CD4-positive, CD25-positive, alpha-beta regulatory T cell (primary cell): ENCODE results near the gene TPCN2. TPM values are rescaled to one million over a fixed set of nuclear protein-coding genes. Genes with fewer than 3 reads are reported as not detected.

Source experiments
- ATAC-seq, 2 donors: fragments of 150-1000 bp; cut with Tn5 transposase; one replicate each; pipeline ENCODE4 v1.10.0; 2021; ENCODE audit warnings: low read depth in 2 of 2, moderate number of reproducible peaks in 2 of 2, moderate library complexity in 1 of 2
- DNase-seq, 3 donors: peaks; one replicate each; pipeline versions ENCODE4 v3.0.0 to v3.0.0-alpha.2; 2012 to 2022; ENCODE audit warnings: mixed read lengths in 1 of 3
- H3K27ac ChIP-seq: one replicate; pipeline ENCODE4 v1.7.0; 2013; ENCODE audit warnings: mild to moderate bottlenecking, low read length; ENCODE audit not compliant: insufficient read depth, poor library complexity, severe bottlenecking
- H3K27me3 ChIP-seq: one replicate; pipeline ENCODE4 v1.7.0; 2013; ENCODE audit warnings: low read length; ENCODE audit not compliant: control insufficient read depth, insufficient read depth
- H3K36me3 ChIP-seq: one replicate; pipeline ENCODE4 v1.7.0; 2013; ENCODE audit warnings: mild to moderate bottlenecking, low read length, moderate library complexity; ENCODE audit not compliant: control insufficient read depth, insufficient read depth
- H3K4me1 ChIP-seq: 2 replicates; pipeline ENCODE4 v1.7.0; 2013; ENCODE audit warnings: mild to moderate bottlenecking, low read length; ENCODE audit not compliant: insufficient read depth, control insufficient read depth, poor library complexity, severe bottlenecking
- H3K4me3 ChIP-seq: one replicate; pipeline ENCODE4 v1.7.0; 2013; ENCODE audit warnings: low read depth, mild to moderate bottlenecking, low read length, moderate library complexity
- H3K9me3 ChIP-seq, 2 experiments: 1 replicate in 1 of 2; 2 replicates in 1 of 2; pipeline ENCODE4 v1.7.0; 2013; ENCODE audit warnings: low read length in 2 of 2, mild to moderate bottlenecking in 1 of 2, moderate library complexity in 1 of 2; ENCODE audit not compliant: control insufficient read depth in 2 of 2
- H3K27ac Mint-ChIP-seq, 3 donors: one replicate each; pipeline ENCODE4 v1.8.0; 2020 to 2022; ENCODE audit warnings: mild to moderate bottlenecking in 3 of 3, mixed read lengths in 3 of 3, moderate library complexity in 2 of 3
- H3K27me3 Mint-ChIP-seq: one replicate; pipeline ENCODE4 v1.8.0; 2022; ENCODE audit warnings: mild to moderate bottlenecking, mixed read lengths
- H3K36me3 Mint-ChIP-seq: one replicate; pipeline ENCODE4 v1.8.0; 2020; ENCODE audit warnings: mixed read lengths
- H3K4me1 Mint-ChIP-seq, 4 donors: one replicate each; pipeline ENCODE4 v1.8.0; 2020 to 2022; ENCODE audit warnings: mixed read lengths in 4 of 4, mild to moderate bottlenecking in 1 of 4
- H3K4me3 Mint-ChIP-seq, 4 donors: one replicate each; pipeline ENCODE4 v1.8.0; 2020 to 2022; ENCODE audit warnings: mild to moderate bottlenecking in 4 of 4, mixed read lengths in 4 of 4, moderate library complexity in 3 of 4
- H3K9me3 Mint-ChIP-seq, 7 donors: one replicate each; pipeline ENCODE4 v1.8.0; 2020 to 2022; ENCODE audit warnings: mixed read lengths in 7 of 7, mild to moderate bottlenecking in 3 of 7, moderate library complexity in 2 of 7
- polyA plus RNA-seq, 4 donors: library from polyadenylated mRNA; unstranded; fragments of 300-500 nt; fragmentation: Illumina TruSeq; gene quantifications; one replicate each; pipeline ENCODE4 v1.2.3, GENCODE V29; 2021
- total RNA-seq: library from RNA; stranded (reverse); gene quantifications from one replicate; pipeline ENCODE4 v1.2.3, GENCODE V29; 2022

The TPCN2 gene
- total and polyA plus RNA-seq, 5 donors from 2014 or later: 5.9 to 20.5 (median 6.6) TPM

- Mint-ChIP-seq H3K4me3 (peak overlapping the region in 1 of 4 donors; percentile 16), H3K4me1 (peaks cover 0 to 12% (median 0%) of the 10 kb centered on the region in 4 donors), H3K9me3 (peaks cover 0 to 9% (median 3%) of the 10 kb centered on the region in 7 donors), H3K27ac (no peak overlapping the region), H3K27me3 (no peaks in the 10 kb centered on the region), H3K36me3 (peaks cover 7% of the 10 kb centered on the region)
- ATAC-seq: no peak
- Histone ChIP-seq H3K27ac (no peak overlapping the region), H3K36me3 (no peaks in the 10 kb centered on the region), H3K4me1 (peaks cover 18% of the 10 kb centered on the region), H3K4me3 (no peak overlapping the region), H3K27me3 (no peaks in the 10 kb centered on the region), H3K9me3 (no peaks in the 10 kb centered on the region)
- no peak for DNase-seq
Measured at GRCh38 chr11:69159150-69159852, 110.6 kb downstream of the TPCN2 start.

- Histone ChIP-seq H3K27ac (no peak overlapping the region), H3K9me3 (no peaks in the 10 kb centered on the region), H3K36me3 (no peaks in the 10 kb centered on the region), H3K4me1 (peaks cover 18% of the 10 kb centered on the region), H3K27me3 (no peaks in the 10 kb centered on the region), H3K4me3 (no peak overlapping the region)
- ATAC-seq (no peak), DNase-seq (no peak)
- Mint-ChIP-seq H3K27ac (no peak overlapping the region), H3K9me3 (peaks cover 0 to 9% (median 3%) of the 10 kb centered on the region in 7 donors), H3K27me3 (no peaks in the 10 kb centered on the region), H3K36me3 (peaks cover 7% of the 10 kb centered on the region), H3K4me1 (peaks cover 0 to 15% (median 3%) of the 10 kb centered on the region in 4 donors), H3K4me3 (no peak overlapping the region)
Measured at GRCh38 chr11:69160296-69161116, 111.8 kb downstream of the TPCN2 start.

GRCh38 chr11:69161117-69161407, 112.3 kb downstream of the TPCN2 start:
- DNase-seq (no peak), ATAC-seq (no peak)
- no peaks in the 10 kb centered on the region for H3K27me3 ChIP-seq
- Mint-ChIP-seq H3K27ac (no peak overlapping the region), H3K36me3 (peaks cover 7% of the 10 kb centered on the region), H3K4me1 (peaks cover 0 to 13% (median 3%) of the 10 kb centered on the region in 4 donors), H3K4me3 (no peak overlapping the region), H3K9me3 (peaks cover 0 to 9% (median 3%) of the 10 kb centered on the region in 7 donors), H3K27me3 (no peaks in the 10 kb centered on the region)
- H3K4me3 ChIP-seq: no peak overlapping the region
- H3K36me3 ChIP-seq: no peaks in the 10 kb centered on the region
- peaks cover 14% of the 10 kb centered on the region for H3K4me1 ChIP-seq
- no peaks in the 10 kb centered on the region for H3K9me3 ChIP-seq
- no peak overlapping the region for H3K27ac ChIP-seq

- H3K27ac Mint-ChIP-seq: no peak overlapping the region
- DNase-seq: no peak
- no peaks in the 10 kb centered on the region for H3K36me3 ChIP-seq
- no peaks in the 10 kb centered on the region for H3K9me3 ChIP-seq
- H3K4me3 Mint-ChIP-seq: no peak overlapping the region
- H3K4me3 ChIP-seq: no peak overlapping the region
- H3K36me3 Mint-ChIP-seq: peaks cover 7% of the 10 kb centered on the region
- H3K4me1 ChIP-seq: peaks cover 12% of the 10 kb centered on the region
- no peaks in the 10 kb centered on the region for H3K27me3 ChIP-seq
- peaks cover 0 to 9% (median 3%) of the 10 kb centered on the region in 7 donors for H3K9me3 Mint-ChIP-seq
- no peak for ATAC-seq
- H3K4me1 Mint-ChIP-seq: peaks cover 0 to 16% (median 7%) of the 10 kb centered on the region in 4 donors
- no peaks in the 10 kb centered on the region for H3K27me3 Mint-ChIP-seq
- H3K27ac ChIP-seq: no peak overlapping the region
Measured at GRCh38 chr11:69162505-69162904, 113.8 kb downstream of the TPCN2 start.

- H3K4me1 ChIP-seq: peaks cover 8% of the 10 kb centered on the region
- no peaks in the 10 kb centered on the region for H3K27me3 Mint-ChIP-seq
- H3K9me3 Mint-ChIP-seq: peaks cover 0 to 9% (median 3%) of the 10 kb centered on the region in 7 donors
- peaks cover 0 to 14% (median 7%) of the 10 kb centered on the region in 4 donors for H3K4me1 Mint-ChIP-seq
- H3K36me3 ChIP-seq: no peaks in the 10 kb centered on the region
- H3K27ac ChIP-seq: no peak overlapping the region
- no peak overlapping the region for H3K4me3 Mint-ChIP-seq
- peaks cover 7% of the 10 kb centered on the region for H3K36me3 Mint-ChIP-seq
- no peak overlapping the region for H3K27ac Mint-ChIP-seq
- no peaks in the 10 kb centered on the region for H3K27me3 ChIP-seq
- no peak for ATAC-seq
- H3K4me3 ChIP-seq: no peak overlapping the region
- no peak for DNase-seq
- no peaks in the 10 kb centered on the region for H3K9me3 ChIP-seq
Measured at GRCh38 chr11:69163842-69164241, 115.1 kb downstream of the TPCN2 start.

- Histone ChIP-seq H3K4me3 (no peak overlapping the region), H3K9me3 (no peaks in the 10 kb centered on the region), H3K27ac (no peak overlapping the region), H3K27me3 (no peaks in the 10 kb centered on the region), H3K4me1 (peaks cover 8% of the 10 kb centered on the region), H3K36me3 (no peaks in the 10 kb centered on the region)
- Mint-ChIP-seq H3K27me3 (no peaks in the 10 kb centered on the region), H3K4me3 (no peak overlapping the region), H3K27ac (no peak overlapping the region), H3K36me3 (peaks cover 4% of the 10 kb centered on the region), H3K4me1 (peaks cover 0 to 14% (median 7%) of the 10 kb centered on the region in 4 donors), H3K9me3 (peaks cover 0 to 9% (median 3%) of the 10 kb centered on the region in 7 donors)
- ATAC-seq: no peak
- DNase-seq: no peak
Measured at GRCh38 chr11:69164824-69165223, 116.1 kb downstream of the TPCN2 start.

- Mint-ChIP-seq H3K9me3 (peaks cover 0 to 9% (median 3%) of the 10 kb centered on the region in 7 donors), H3K4me1 (peaks cover 0 to 14% (median 7%) of the 10 kb centered on the region in 4 donors), H3K36me3 (peaks cover 4% of the 10 kb centered on the region), H3K4me3 (no peak overlapping the region), H3K27ac (peak overlapping the region in 1 of 3 donors; percentile 67), H3K27me3 (no peaks in the 10 kb centered on the region)
- Histone ChIP-seq H3K36me3 (no peaks in the 10 kb centered on the region), H3K27me3 (no peaks in the 10 kb centered on the region), H3K27ac (no peak overlapping the region), H3K4me3 (no peak overlapping the region), H3K9me3 (no peaks in the 10 kb centered on the region), H3K4me1 (peaks cover 8% of the 10 kb centered on the region)
- DNase-seq (no peak), ATAC-seq (no peak)
Measured at GRCh38 chr11:69165775-69166174, 117.0 kb downstream of the TPCN2 start.
